Esophagus squamous epithelium (tissue), 5 donors: Measurements from ENCODE around the gene C11orf21. TPM values are rescaled to one million over a fixed set of nuclear protein-coding genes. Genes with fewer than 3 reads are reported as not detected.

Source experiments
- DNase-seq: peaks from one replicate; lab custom pipeline; 2025; lab: John Stamatoyannopoulos, UW
- H3K27ac ChIP-seq, 4 donors: fragments of 200-600 bp; sonication (generic); one replicate each; pipeline ENCODE4 v1.5.1; 2016 to 2019; ENCODE audit warnings: mild to moderate bottlenecking in 1 of 4
- H3K27me3 ChIP-seq, 4 donors: fragments of 200-600 bp; sonication (generic); 1 replicate in 3 of 4; 2 replicates in 1 of 4; pipeline versions ENCODE4 v1.5.1 to v1.6.0; 2017 to 2021; ENCODE audit warnings: antibody characterized with exemption in 1 of 4
- H3K36me3 ChIP-seq, 3 donors: fragments of 200-600 bp; sonication (generic); one replicate each; pipeline ENCODE4 v1.5.1; 2016 to 2019
- H3K4me1 ChIP-seq, 3 donors: fragments of 200-600 bp; sonication (generic); one replicate each; pipeline ENCODE4 v1.5.1; 2017 to 2019
- H3K4me3 ChIP-seq, 4 donors: fragments of 200-600 bp; sonication (generic); 1 replicate in 3 of 4; 2 replicates in 1 of 4; pipeline ENCODE4 v1.5.1; 2016 to 2019; ENCODE audit warnings: mild to moderate bottlenecking in 2 of 4, moderate library complexity in 1 of 4
- H3K9me3 ChIP-seq, 3 donors: fragments of 200-600 bp; sonication (generic); one replicate each; pipeline ENCODE4 v1.5.1; 2016 to 2019
- POLR2A ChIP-seq, 4 donors: fragments of 450-650 bp; IDR thresholded peaks; one replicate each; pipeline ENCODE4 v1.6.1; 2017; ENCODE audit warnings: antibody characterized with exemption in 4 of 4, mild to moderate bottlenecking in 4 of 4, moderate library complexity in 3 of 4
- WGBS, 2 donors: methylation state at CpG; one replicate each; pipeline ENCODE4 v1.1.5; 2018; 5-methylcytosine and 5-hydroxymethylcytosine counted together
- intact Hi-C: fragments of 100-400 bp; cut with DNase I; formaldehyde crosslinking; loops from one replicate; pipeline ENCODE4 v1.15.0; 2022
- total RNA-seq, 4 donors: library from RNA; depleted of rRNA; stranded (reverse); fragments of >200 nt; gene quantifications; one replicate each; pipeline ENCODE4 v1.1.0, GENCODE V29; 2016
- TF ChIP-seq, protein P1 (sequence below), 6 experiments: fragments of 450-650 bp in 4 of 6; fragments of 200-600 bp in 2 of 6; sonication (generic) in 2 of 6; IDR thresholded peaks; one replicate each; pipeline ENCODE4 v1.5.1; 2016 to 2019; ENCODE audit warnings: antibody characterized with exemption in 6 of 6, mild to moderate bottlenecking in 4 of 6, moderate library complexity in 4 of 6
- donor health status: DM: yes; HTN: yes; CAD: no.

The C11orf21 gene
- total RNA-seq, 4 donors from 2014 or later = 0.30 to 0.94 (median 0.76) TPM; not detected in 1

DNA sequence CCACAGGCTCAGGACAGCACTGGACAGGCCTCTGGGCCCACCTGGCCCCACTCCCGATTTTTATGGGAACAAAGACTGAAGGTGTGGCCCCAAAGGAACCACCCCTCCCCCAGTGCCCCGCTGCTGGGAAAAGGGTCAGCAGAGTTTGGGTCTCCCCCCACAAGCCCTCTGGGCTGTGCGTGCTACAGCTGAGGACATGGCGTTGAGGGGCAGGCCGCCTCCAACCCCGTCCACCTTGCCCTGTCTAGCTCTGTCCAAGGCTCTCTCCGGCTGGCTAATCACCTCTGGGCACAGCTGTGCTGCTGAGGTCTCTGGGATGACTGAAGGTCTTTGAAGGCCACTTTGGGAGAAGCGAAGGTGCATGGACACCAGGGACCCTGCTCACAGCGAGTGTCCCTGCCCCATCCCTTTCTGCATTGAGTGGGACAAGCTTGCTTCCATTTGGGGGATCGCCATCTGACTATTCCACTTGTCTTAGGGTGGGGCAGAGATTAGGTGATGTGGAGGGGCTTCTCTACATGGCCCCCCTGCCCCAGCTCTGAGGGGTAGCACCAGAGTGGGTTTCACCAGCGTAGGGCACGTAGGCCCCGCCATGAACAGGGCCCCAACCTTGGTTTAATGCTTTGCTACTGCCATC lies 37.9 kb downstream of the C11orf21 start:
- intact Hi-C loops = no loop called here
- Histone ChIP-seq H3K27ac (no peak overlapping the region), H3K27me3 (peaks cover 0 to 71% (median 0%) of the 10 kb centered on the region in 4 donors), H3K36me3 (no peaks in the 10 kb centered on the region), H3K4me3 (no peak overlapping the region), H3K9me3 (no peaks in the 10 kb centered on the region), H3K4me1 (peaks cover 8 to 28% (median 12%) of the 10 kb centered on the region in 3 donors)
- TF ChIP-seq, protein P1, sequence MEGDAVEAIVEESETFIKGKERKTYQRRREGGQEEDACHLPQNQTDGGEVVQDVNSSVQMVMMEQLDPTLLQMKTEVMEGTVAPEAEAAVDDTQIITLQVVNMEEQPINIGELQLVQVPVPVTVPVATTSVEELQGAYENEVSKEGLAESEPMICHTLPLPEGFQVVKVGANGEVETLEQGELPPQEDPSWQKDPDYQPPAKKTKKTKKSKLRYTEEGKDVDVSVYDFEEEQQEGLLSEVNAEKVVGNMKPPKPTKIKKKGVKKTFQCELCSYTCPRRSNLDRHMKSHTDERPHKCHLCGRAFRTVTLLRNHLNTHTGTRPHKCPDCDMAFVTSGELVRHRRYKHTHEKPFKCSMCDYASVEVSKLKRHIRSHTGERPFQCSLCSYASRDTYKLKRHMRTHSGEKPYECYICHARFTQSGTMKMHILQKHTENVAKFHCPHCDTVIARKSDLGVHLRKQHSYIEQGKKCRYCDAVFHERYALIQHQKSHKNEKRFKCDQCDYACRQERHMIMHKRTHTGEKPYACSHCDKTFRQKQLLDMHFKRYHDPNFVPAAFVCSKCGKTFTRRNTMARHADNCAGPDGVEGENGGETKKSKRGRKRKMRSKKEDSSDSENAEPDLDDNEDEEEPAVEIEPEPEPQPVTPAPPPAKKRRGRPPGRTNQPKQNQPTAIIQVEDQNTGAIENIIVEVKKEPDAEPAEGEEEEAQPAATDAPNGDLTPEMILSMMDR (IDR thresholded peaks at IDR 0.05) = no peak
- TF ChIP-seq POLR2A (IDR thresholded peaks at IDR 0.05) = no peak
- no peak for DNase-seq
- 96 to 100% methylated on average over 3 to 4 of the region's 13 CpGs for whole genome bisulfite sequencing, 2 donors

DNA sequence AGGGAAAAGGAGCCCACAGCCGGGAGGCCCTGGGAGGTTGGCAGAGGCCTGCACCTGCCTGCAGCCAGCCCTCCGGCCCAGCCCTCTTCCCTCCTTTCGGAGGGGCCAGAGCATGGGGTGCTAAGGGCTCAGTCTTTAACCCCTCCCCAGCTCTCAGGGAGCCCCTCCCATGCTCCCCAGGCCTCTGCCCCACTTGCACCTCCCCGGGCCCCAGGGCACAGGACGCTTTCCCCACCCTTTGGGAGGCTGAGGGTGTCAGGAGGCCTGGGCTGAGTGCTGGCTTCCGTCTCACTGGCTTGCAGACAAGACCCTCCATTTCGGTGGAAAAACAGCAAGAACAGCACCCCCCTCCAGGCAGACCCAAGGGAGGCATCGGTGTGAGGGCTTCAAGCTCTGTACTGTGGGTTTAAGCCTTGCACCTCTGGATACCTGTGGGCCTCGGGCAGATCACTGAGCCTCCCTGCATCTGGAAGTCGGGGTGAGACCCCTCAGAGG lies 38.6 kb downstream of the C11orf21 start:
- no peak overlapping the region for H3K4me3 ChIP-seq
- H3K9me3 ChIP-seq = no peaks in the 10 kb centered on the region
- peaks cover under 1 to 21% (median 8%) of the 10 kb centered on the region in 3 donors for H3K4me1 ChIP-seq
- 50% methylated on average over 1 of the region's 10 CpGs; no CpG with 5 or more reads in 1 of the 2 donors for WGBS, 2 donors
- TF ChIP-seq, protein P1 (IDR thresholded peaks at IDR 0.05) = no peak
- no peak for TF ChIP-seq POLR2A (IDR thresholded peaks at IDR 0.05)
- no peak overlapping the region for H3K27ac ChIP-seq
- intact Hi-C loops = no loop called here
- no peak for DNase-seq
- H3K27me3 ChIP-seq = peaks cover 0 to 64% (median 0%) of the 10 kb centered on the region in 4 donors
- no peaks in the 10 kb centered on the region for H3K36me3 ChIP-seq

DNA sequence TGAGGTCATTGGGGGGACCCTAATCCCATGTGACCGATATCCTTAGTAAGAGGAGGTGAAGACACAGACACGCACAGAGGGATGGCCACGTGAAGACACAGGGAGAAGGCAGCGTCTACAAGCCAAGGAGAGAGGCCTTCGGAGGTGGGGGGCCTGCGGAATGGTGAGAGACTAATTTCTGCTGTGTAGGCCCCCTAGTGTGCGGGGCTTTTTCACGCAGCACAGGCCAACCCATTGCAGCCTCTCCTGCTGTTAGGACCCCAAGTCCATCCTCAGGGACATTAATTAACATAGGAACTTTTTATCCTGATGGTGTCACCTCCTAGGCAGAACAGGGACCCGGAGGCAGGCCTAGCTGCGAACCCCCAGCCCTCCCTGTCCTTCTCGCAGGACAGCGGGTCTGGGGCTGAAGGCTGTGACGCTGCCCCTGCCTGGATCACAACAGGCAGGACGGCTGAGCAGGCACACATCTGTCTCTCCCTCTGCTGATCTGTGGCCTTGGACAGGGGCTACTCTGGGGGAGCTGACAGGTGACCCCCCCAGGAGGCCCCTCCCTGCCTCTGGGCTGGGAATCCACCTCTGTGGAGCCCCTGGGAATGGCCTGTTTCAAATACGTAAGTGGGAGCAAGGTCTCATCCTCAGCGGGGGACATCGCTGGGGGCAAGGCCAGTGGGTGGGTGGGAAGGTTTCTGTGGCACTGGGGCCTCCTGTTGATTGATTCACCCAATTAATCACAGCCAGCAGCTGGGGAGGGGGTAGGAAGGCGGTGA lies 39.2 kb downstream of the C11orf21 start:
- Histone ChIP-seq H3K27ac (no peak overlapping the region), H3K27me3 (peaks cover 0 to 57% (median 0%) of the 10 kb centered on the region in 4 donors), H3K36me3 (no peaks in the 10 kb centered on the region), H3K9me3 (no peaks in the 10 kb centered on the region), H3K4me1 (peaks cover under 1 to 25% (median 8%) of the 10 kb centered on the region in 3 donors), H3K4me3 (no peak overlapping the region)
- intact Hi-C loops = no loop called here
- DNase-seq = no peak
- TF ChIP-seq, protein P1 (IDR thresholded peaks at IDR 0.05) = no peak
- no peak for TF ChIP-seq POLR2A (IDR thresholded peaks at IDR 0.05)
- 85 to 90% methylated on average over 8 to 11 of the region's 18 CpGs for WGBS, 2 donors

DNA sequence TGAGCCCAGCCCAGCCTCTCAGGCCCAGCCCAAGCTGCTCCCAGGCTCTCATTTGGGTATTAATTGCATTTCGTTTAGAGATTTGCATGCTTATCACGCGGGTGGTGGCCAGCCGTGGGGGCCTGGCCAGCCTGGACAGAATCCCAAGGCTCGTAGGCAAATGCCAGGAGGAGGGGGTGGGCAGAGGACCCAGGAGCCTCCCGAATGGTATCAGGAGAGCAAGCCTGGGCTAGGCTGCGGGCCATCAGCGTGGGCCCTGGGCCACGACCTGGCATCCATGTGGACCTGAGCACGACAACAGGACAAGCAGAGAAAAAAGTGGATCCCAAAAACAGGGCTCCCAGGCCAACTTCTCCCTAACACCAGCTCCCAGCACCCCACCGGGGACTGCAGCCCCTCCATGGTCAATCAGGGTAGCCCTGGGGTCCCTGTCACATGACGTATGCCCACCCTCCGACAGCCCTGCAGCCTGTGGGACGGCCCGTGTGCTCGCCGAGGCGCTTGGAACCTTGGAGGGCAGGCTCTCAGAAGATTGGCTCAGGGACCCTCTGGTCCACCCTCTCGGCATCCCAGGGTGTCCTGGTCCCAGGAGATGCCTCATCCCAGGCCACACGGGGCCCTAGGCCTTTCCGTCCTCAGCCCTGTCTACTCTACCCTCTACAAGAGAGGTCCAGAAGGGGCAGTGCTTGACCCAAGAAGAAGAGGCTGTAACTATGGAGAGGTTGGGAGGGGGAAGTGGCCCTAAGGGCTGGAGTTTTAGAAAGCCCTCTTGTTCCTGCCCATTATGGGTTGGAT lies 40.1 kb downstream of the C11orf21 start:
- DNase-seq = no peak
- H3K27me3 ChIP-seq = peaks cover 0 to 49% (median 0%) of the 10 kb centered on the region in 4 donors
- H3K27ac ChIP-seq = no peak overlapping the region
- H3K36me3 ChIP-seq = no peaks in the 10 kb centered on the region
- H3K9me3 ChIP-seq = no peaks in the 10 kb centered on the region
- intact Hi-C loops = no loop called here
- H3K4me3 ChIP-seq = no peak overlapping the region
- 57 to 75% methylated on average over 1 to 8 of the region's 21 CpGs for WGBS, 2 donors
- H3K4me1 ChIP-seq = peaks cover 5 to 33% (median 8%) of the 10 kb centered on the region in 3 donors
- TF ChIP-seq, protein P1 (IDR thresholded peaks at IDR 0.05) = no peak
- TF ChIP-seq POLR2A (IDR thresholded peaks at IDR 0.05) = no peak
